NB4 (cell line): ENCODE measurements around the gene NIPAL4.

Experiments used
- CTCF ChIP-seq: IDR thresholded peaks from one replicate; pipeline ENCODE4 v1.5.1; 2012; ENCODE audit warnings: low read depth, low read length
- POLR2A ChIP-seq: IDR thresholded peaks from 2 replicates; pipeline ENCODE4 v1.6.1; 2011; ENCODE audit warnings: mild to moderate bottlenecking; ENCODE audit not compliant: insufficient read length; ENCODE audit errors: extremely low read depth

- TF ChIP-seq POLR2A (no peak), CTCF (no peak)
These were observed 13.5 kb upstream of the NIPAL4 start for GRCh38 chr5:157446412-157446935.
